Neural cell (in vitro differentiated cells): ENCODE data around the gene CPLX1.

Experiments
- EP300 ChIP-seq: fragments of 450-650 bp; conservative IDR thresholded peaks from 2 replicates; pipeline ENCODE4 v1.6.1; 2014; ENCODE audit warnings: antibody characterized with exemption, mild to moderate bottlenecking, moderate library complexity; ENCODE audit not compliant: poor library complexity, severe bottlenecking
- EZH2 ChIP-seq: fragments of 200-600, 300-800 bp; shearing (Covaris generic), sonication (generic); IDR thresholded peaks from 2 replicates; pipeline ENCODE4 v1.6.1; 2014; ENCODE audit warnings: antibody characterized with exemption, low read length, borderline replicate concordance, mild to moderate bottlenecking; ENCODE audit not compliant: insufficient read depth, poor library complexity, severe bottlenecking
- MXI1 ChIP-seq: fragments of 450-650 bp; conservative IDR thresholded peaks from 2 replicates; pipeline ENCODE4 v1.6.1; 2014; ENCODE audit warnings: antibody characterized with exemption, mild to moderate bottlenecking; ENCODE audit not compliant: poor library complexity, severe bottlenecking
- POLR2AphosphoS5 ChIP-seq: IDR thresholded peaks from 2 replicates; pipeline ENCODE4 v1.6.1; 2012
- RAD21 ChIP-seq: fragments of 450-650 bp; conservative IDR thresholded peaks from 2 replicates; pipeline ENCODE4 v1.6.1; 2014; ENCODE audit warnings: antibody characterized with exemption, mild to moderate bottlenecking, moderate library complexity
- SMC3 ChIP-seq: fragments of 450-650 bp; conservative IDR thresholded peaks from 2 replicates; pipeline ENCODE4 v1.6.1; 2014; ENCODE audit warnings: antibody characterized with exemption, mild to moderate bottlenecking, moderate library complexity; ENCODE audit not compliant: poor library complexity
- TAF1 ChIP-seq: IDR thresholded peaks from 2 replicates; pipeline ENCODE4 v1.6.1; 2012; ENCODE audit warnings: low read depth
- TF ChIP-seq, protein P1 (sequence below): fragments of 450-650 bp; IDR thresholded peaks from 2 replicates; pipeline ENCODE4 v1.5.1; 2014; ENCODE audit warnings: antibody characterized with exemption, mild to moderate bottlenecking, moderate library complexity; ENCODE audit not compliant: poor library complexity, severe bottlenecking
- TF ChIP-seq, protein P2 (sequence below): IDR thresholded peaks from 2 replicates; pipeline ENCODE4 v1.6.1; 2012; ENCODE audit warnings: borderline replicate concordance

GRCh38 chr4:772776-773175, 53.2 kb downstream of the CPLX1 start:
- TF ChIP-seq, protein P1, sequence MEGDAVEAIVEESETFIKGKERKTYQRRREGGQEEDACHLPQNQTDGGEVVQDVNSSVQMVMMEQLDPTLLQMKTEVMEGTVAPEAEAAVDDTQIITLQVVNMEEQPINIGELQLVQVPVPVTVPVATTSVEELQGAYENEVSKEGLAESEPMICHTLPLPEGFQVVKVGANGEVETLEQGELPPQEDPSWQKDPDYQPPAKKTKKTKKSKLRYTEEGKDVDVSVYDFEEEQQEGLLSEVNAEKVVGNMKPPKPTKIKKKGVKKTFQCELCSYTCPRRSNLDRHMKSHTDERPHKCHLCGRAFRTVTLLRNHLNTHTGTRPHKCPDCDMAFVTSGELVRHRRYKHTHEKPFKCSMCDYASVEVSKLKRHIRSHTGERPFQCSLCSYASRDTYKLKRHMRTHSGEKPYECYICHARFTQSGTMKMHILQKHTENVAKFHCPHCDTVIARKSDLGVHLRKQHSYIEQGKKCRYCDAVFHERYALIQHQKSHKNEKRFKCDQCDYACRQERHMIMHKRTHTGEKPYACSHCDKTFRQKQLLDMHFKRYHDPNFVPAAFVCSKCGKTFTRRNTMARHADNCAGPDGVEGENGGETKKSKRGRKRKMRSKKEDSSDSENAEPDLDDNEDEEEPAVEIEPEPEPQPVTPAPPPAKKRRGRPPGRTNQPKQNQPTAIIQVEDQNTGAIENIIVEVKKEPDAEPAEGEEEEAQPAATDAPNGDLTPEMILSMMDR = no peak
- no peak for TF ChIP-seq EP300
- TF ChIP-seq TAF1 = no peak
- TF ChIP-seq SMC3 = no peak
- TF ChIP-seq POLR2AphosphoS5 = no peak
- TF ChIP-seq, protein P2, sequence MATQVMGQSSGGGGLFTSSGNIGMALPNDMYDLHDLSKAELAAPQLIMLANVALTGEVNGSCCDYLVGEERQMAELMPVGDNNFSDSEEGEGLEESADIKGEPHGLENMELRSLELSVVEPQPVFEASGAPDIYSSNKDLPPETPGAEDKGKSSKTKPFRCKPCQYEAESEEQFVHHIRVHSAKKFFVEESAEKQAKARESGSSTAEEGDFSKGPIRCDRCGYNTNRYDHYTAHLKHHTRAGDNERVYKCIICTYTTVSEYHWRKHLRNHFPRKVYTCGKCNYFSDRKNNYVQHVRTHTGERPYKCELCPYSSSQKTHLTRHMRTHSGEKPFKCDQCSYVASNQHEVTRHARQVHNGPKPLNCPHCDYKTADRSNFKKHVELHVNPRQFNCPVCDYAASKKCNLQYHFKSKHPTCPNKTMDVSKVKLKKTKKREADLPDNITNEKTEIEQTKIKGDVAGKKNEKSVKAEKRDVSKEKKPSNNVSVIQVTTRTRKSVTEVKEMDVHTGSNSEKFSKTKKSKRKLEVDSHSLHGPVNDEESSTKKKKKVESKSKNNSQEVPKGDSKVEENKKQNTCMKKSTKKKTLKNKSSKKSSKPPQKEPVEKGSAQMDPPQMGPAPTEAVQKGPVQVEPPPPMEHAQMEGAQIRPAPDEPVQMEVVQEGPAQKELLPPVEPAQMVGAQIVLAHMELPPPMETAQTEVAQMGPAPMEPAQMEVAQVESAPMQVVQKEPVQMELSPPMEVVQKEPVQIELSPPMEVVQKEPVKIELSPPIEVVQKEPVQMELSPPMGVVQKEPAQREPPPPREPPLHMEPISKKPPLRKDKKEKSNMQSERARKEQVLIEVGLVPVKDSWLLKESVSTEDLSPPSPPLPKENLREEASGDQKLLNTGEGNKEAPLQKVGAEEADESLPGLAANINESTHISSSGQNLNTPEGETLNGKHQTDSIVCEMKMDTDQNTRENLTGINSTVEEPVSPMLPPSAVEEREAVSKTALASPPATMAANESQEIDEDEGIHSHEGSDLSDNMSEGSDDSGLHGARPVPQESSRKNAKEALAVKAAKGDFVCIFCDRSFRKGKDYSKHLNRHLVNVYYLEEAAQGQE = no peak
- no peak for TF ChIP-seq RAD21
- TF ChIP-seq EZH2 = no peak
- TF ChIP-seq MXI1 = no peak
